Duodenal mucosa (tissue), 2 donors: ENCODE data around the gene GMDS.

Experiments used
- H3K27ac ChIP-seq: one replicate; pipeline ENCODE4 v1.7.0; 2013; ENCODE audit warnings: low read depth, low read length
- H3K27me3 ChIP-seq, 2 donors: one replicate each; pipeline ENCODE4 v1.7.0; 2013; ENCODE audit warnings: low read length in 2 of 2, control low read depth in 1 of 2; ENCODE audit not compliant: insufficient read depth in 2 of 2, control insufficient read depth in 1 of 2
- H3K36me3 ChIP-seq, 2 donors: one replicate each; pipeline ENCODE4 v1.7.0; 2013; ENCODE audit warnings: low read length in 2 of 2, control low read depth in 1 of 2; ENCODE audit not compliant: insufficient read depth in 2 of 2, control insufficient read depth in 1 of 2
- H3K4me1 ChIP-seq, 2 donors: one replicate each; pipeline ENCODE4 v1.7.0; 2013; ENCODE audit warnings: low read length in 2 of 2, control low read depth in 1 of 2; ENCODE audit not compliant: insufficient read depth in 2 of 2, control insufficient read depth in 1 of 2
- H3K4me3 ChIP-seq, 2 donors: one replicate each; pipeline ENCODE4 v1.7.0; 2013; ENCODE audit warnings: low read length in 2 of 2, low read depth in 1 of 2
- H3K9ac ChIP-seq, 2 donors: one replicate each; pipeline ENCODE4 v1.7.0; 2013; ENCODE audit warnings: low read length in 2 of 2, low read depth in 1 of 2
- H3K9me3 ChIP-seq, 2 donors: one replicate each; pipeline ENCODE4 v1.7.0; 2013; ENCODE audit warnings: low read length in 2 of 2, control low read depth in 1 of 2; ENCODE audit not compliant: control insufficient read depth in 1 of 2

GMDS gene

DNA sequence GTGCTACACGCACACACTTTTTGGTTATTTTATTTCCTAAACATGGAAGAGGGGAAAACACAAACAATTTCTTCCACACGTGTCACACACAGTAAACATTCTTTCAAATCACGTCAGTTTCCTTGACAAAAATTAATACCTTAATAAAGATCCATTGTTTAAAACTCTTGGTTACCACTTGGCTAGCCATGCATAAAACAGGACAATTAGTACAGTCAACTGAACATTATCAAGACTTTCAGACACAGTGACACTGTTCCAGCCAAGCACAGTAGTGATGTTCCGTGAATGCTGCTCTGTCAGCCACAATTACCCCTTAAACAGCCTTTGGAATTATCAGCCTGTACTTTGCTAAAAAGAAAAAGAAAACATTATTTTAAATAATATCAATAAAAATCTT is 50.8 kb downstream of the GMDS start:
- H3K36me3 ChIP-seq, result peaks cover 0 to 10% of the 10 kb centered on the region in 2 donors
- H3K27me3 ChIP-seq, result no peaks in the 10 kb centered on the region
- H3K27ac ChIP-seq, result no peak overlapping the region
- no peaks in the 10 kb centered on the region for H3K9me3 ChIP-seq
- no peak overlapping the region for H3K9ac ChIP-seq
- peaks cover 0 to 5% of the 10 kb centered on the region in 2 donors for H3K4me1 ChIP-seq
- H3K4me3 ChIP-seq, result no peak overlapping the region

DNA sequence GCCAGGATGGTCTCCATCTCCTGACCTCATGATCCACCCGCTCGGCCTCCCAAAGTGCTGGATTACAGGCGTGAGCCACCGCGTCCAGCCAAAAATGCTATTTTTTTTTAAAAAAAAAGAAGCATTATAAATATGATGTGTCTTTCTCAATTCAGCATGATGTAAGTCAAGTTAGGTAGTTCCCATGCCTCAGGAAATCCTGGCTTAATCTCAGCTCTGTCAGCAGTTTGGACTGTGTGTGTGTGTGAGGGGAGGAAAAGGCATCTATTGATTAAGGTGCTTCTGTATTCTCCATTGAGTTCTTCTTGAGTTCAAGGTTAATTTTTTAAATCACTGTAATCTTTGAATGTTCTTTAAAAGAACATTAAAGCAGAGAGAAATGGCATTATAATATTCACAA is 51.5 kb downstream of the GMDS start:
- no peak overlapping the region for H3K9ac ChIP-seq
- H3K9me3 ChIP-seq, result no peaks in the 10 kb centered on the region
- H3K36me3 ChIP-seq, result peaks cover 0 to 10% of the 10 kb centered on the region in 2 donors
- peaks cover 0 to 5% of the 10 kb centered on the region in 2 donors for H3K4me1 ChIP-seq
- no peak overlapping the region for H3K27ac ChIP-seq
- H3K4me3 ChIP-seq, result no peak overlapping the region
- no peaks in the 10 kb centered on the region for H3K27me3 ChIP-seq

DNA sequence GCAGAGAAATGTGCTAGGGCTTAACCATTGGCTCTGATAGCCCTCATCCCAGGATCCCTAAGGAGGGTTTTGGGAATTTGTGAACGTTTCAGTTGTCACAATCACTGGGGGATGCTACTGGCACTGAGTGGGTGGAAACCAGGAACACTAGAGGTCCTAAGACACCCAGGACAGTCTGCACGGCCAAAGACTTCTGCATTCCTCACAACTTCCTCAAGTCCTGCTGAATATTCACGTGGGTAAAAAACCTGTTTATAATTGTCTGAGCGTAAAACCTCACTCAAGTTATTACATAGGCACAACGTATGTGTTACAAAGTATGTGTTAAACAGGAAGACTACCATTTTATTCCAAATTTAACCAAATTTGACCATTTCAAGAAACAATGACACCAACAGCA is 52.4 kb downstream of the GMDS start:
- Histone ChIP-seq H3K4me1 (peaks cover 0 to 5% of the 10 kb centered on the region in 2 donors), H3K36me3 (peaks cover 0 to 10% of the 10 kb centered on the region in 2 donors), H3K9ac (no peak overlapping the region), H3K4me3 (no peak overlapping the region), H3K9me3 (no peaks in the 10 kb centered on the region), H3K27ac (no peak overlapping the region), H3K27me3 (no peaks in the 10 kb centered on the region)

DNA sequence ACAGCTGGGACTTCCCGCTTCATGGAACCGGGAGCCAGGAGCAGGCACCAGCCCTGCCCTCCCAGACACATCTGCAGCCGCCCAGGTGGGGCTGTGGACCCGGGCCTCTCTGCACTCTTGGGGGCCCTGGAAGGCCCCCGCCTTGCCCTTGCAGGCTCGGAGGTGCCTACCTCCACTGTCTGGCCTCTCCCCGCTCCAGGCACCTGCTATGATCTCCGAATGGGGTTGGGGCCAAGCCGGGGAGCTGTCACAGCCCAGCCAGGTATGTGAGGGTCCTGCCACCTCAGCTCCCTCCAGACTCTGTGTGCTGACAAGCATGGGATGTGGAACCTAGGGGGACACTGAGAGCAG is 54.0 kb downstream of the GMDS start:
- no peak overlapping the region for H3K27ac ChIP-seq
- H3K4me3 ChIP-seq, result no peak overlapping the region
- H3K27me3 ChIP-seq, result no peaks in the 10 kb centered on the region
- no peaks in the 10 kb centered on the region for H3K9me3 ChIP-seq
- H3K9ac ChIP-seq, result no peak overlapping the region
- no peaks in the 10 kb centered on the region for H3K4me1 ChIP-seq
- peaks cover 0 to 10% of the 10 kb centered on the region in 2 donors for H3K36me3 ChIP-seq

DNA sequence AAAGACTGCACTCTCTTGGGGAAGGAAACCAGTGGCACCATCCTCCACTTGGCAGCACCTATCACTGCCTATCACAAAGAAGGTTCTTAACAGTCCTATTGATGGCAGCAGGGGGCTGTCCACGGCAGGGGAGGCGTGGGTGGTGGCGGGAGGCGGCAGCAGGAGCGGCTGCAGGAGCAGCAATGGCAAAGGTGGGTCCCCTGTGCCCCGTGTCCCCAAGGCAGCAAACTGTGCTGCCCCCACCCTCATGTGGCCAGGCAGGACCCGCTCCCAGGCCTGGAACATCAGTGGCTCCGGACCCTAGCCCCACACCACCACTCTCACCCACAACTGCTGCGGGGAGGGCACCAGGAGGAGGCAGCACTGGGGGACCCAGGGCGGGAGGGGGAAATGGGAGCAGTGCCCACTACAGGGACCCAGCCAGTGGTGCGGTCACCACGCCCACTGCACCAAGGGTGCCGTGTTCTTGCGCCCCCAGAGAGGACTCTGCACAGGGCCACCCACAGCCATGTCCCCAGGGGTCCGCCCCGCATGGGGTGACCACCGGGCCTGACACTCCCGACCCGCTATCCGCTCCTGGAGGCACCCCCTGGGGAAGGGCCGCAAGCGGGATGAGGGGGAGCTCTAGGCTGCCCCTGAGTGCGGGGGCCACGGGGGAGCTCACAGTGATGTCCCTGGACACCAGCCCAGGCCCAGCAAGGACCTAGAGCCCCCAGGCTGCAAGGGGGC is 54.6 kb downstream of the GMDS start:
- no peak overlapping the region for H3K4me3 ChIP-seq
- H3K36me3 ChIP-seq, result peaks cover 0 to 10% of the 10 kb centered on the region in 2 donors
- H3K9ac ChIP-seq, result no peak overlapping the region
- H3K27ac ChIP-seq, result no peak overlapping the region
- no peaks in the 10 kb centered on the region for H3K4me1 ChIP-seq
- no peaks in the 10 kb centered on the region for H3K27me3 ChIP-seq
- H3K9me3 ChIP-seq, result no peaks in the 10 kb centered on the region

DNA sequence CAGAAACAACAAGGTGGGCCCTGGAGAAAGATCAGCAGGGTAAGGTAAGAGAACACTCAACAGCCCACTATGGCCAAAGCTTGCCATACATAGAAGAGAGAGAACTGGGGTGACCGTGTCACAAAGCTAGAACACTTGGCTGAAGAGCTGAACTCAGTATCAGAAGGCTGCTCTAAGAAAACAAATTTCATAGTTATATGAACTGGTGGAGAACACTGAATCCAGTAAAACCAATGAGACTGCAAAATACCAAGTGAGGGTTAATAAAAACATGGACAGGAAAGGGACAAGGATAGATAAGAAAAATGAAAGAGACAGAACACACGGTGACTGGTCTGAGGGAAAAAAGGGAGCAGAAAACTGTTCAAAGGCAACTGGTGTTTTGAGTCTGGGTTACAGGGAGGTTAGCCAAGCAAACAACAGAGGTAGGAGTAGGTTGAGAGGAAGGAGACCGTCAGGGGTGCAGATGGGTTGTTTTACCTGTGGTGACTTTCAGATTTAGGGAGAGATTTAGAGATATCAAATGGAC is 56.5 kb downstream of the GMDS start:
- no peaks in the 10 kb centered on the region for H3K27me3 ChIP-seq
- H3K4me3 ChIP-seq, result no peak overlapping the region
- H3K36me3 ChIP-seq, result peaks cover 0 to 10% of the 10 kb centered on the region in 2 donors
- H3K4me1 ChIP-seq, result peaks cover 0 to 6% of the 10 kb centered on the region in 2 donors
- H3K9me3 ChIP-seq, result no peaks in the 10 kb centered on the region
- no peak overlapping the region for H3K27ac ChIP-seq
- H3K9ac ChIP-seq, result no peak overlapping the region

DNA sequence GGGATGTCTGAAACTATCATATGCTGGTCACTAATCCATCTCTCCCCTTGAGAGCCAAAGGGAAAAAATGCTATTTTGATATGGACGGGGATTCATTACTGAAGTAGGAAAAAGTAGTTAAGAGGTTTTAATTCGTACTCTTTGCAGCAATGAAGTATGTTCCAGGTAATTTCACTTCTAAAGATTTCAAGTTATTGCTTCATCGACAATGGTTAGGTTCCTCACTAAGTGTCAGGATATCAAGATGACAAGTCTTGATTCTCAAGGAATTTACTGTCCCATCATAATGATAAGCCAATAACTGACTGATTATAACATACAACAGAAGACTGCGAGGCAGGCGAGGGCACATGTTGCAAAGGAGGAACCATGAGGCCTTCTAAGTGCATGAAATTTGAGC is 57.0 kb downstream of the GMDS start:
- Histone ChIP-seq H3K9me3 (no peaks in the 10 kb centered on the region), H3K9ac (no peak overlapping the region), H3K4me1 (peaks cover 0 to 6% of the 10 kb centered on the region in 2 donors), H3K27me3 (no peaks in the 10 kb centered on the region), H3K36me3 (peaks cover 0 to 10% of the 10 kb centered on the region in 2 donors), H3K4me3 (no peak overlapping the region), H3K27ac (no peak overlapping the region)

DNA sequence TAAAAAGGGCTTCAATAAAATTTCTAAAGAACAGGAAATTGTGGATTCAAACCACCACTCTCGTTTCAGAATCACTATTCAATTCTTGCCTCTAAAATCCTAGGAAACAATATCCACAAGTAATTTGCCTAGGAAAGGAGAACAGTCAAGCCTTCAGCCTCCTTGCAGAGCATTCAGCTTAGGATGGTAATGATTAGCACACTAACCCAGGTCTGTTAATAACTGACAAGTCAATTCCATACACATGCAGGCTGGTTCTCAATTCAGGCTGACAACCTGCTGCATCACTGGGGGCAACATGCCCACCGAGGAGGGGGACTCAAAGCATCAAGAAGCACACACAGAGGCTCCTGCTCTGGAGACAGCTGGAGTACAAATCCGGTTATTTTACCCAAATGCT is 57.6 kb downstream of the GMDS start:
- no peak overlapping the region for H3K4me3 ChIP-seq

DNA sequence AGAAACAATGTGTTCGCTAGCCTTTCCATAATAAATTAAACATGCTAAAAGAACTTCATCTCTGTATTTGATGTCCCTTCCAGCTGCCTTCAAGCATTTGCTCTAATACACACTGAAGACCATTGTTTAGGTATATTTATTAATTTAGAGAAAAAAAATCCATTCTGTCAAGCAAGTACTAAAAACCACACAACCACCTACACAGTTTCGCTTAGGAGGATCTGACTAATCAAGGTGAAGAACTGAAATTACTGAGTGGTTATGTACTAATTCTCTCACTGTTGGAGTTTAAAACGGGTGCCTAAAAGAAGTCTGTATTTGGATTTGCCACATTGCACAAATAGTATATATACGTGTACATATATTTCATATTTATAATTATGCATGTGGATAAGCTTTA is 58.9 kb downstream of the GMDS start:
- Histone ChIP-seq H3K4me3 (no peak overlapping the region), H3K9ac (no peak overlapping the region), H3K27ac (no peak overlapping the region), H3K27me3 (no peaks in the 10 kb centered on the region), H3K4me1 (peaks cover 0 to 6% of the 10 kb centered on the region in 2 donors), H3K36me3 (no peaks in the 10 kb centered on the region), H3K9me3 (no peaks in the 10 kb centered on the region)

More for the DNA sequence above, 57.6 kb downstream of the GMDS start:
- no peak overlapping the region for H3K27ac ChIP-seq
- H3K9me3 ChIP-seq, result no peaks in the 10 kb centered on the region
- H3K4me1 ChIP-seq, result peaks cover 0 to 6% of the 10 kb centered on the region in 2 donors
- no peaks in the 10 kb centered on the region for H3K27me3 ChIP-seq
- peaks cover 0 to 5% of the 10 kb centered on the region in 2 donors for H3K36me3 ChIP-seq
- no peak overlapping the region for H3K9ac ChIP-seq

DNA sequence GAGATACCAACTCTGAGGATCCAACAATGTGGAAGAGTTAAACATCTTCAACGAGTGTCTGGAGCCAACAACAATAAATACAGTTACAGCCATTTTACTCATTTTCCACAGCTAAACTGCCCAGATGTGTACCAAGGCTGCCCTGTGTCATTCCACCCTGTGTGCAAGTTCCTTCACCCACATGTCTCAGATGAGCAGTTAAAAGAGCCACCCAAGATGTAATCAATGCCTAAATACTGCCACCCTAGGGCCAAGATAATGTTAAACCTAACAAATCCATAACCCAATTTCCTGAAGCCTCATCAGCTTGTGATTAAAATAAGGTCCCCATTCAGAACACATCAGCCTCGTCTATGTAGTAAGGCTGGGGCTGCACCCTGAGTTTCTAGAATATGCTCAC is 59.9 kb downstream of the GMDS start:
- Histone ChIP-seq H3K4me1 (peaks cover 0 to 6% of the 10 kb centered on the region in 2 donors), H3K36me3 (no peaks in the 10 kb centered on the region), H3K4me3 (no peak overlapping the region), H3K9ac (no peak overlapping the region), H3K27ac (no peak overlapping the region), H3K9me3 (no peaks in the 10 kb centered on the region), H3K27me3 (no peaks in the 10 kb centered on the region)
